ENCODE results near the gene CLEC2B. TPM values are rescaled to one million over a fixed set of nuclear protein-coding genes. Genes with fewer than 3 reads are reported as not detected.

Gene CLEC2B
- polyA plus RNA-seq, 1 of the 3 experiments (the other 2 are of a cell fraction), result not detected

- Histone ChIP-seq H4K20me1 (ENCODE audit: insufficient read depth) (no peaks in the 10 kb centered on the region), H3K4me3 (ENCODE audit: low read depth in 2 of 2, low read length in 1 of 2) (no peak overlapping the region), H3K27me3 (ENCODE audit: insufficient read depth) (no peaks in the 10 kb centered on the region), H3K9me3 (no peaks in the 10 kb centered on the region), H3K9me2 (no peaks in the 10 kb centered on the region), H3K4me2 (no peak overlapping the region), H3K79me2 (ENCODE audit: insufficient read depth) (no peaks in the 10 kb centered on the region), H3F3A (replicated peaks; ENCODE audit: insufficient read depth) (no peaks in the 10 kb centered on the region), H3K27ac (ENCODE audit: low read depth in 2 of 2, low read length in 1 of 2) (no peak overlapping the region), H3K9ac (no peak overlapping the region), H3K36me3 (replicated peaks in 1 of 2; ENCODE audit: control insufficient read depth in 1 of 2, insufficient read depth in 2 of 2, low read length in 1 of 2) (no peaks in the 10 kb centered on the region), H2AFZ (ENCODE audit: low read depth) (no peak overlapping the region), H3K4me1 (ENCODE audit: control insufficient read depth in 1 of 2, insufficient read depth in 2 of 2, low read depth in 1 of 2, low read length in 1 of 2) (no peaks in the 10 kb centered on the region)
- DNase-seq, result no peak
- no peak for TF ChIP-seq EP300 (IDR thresholded peaks at IDR 0.05; ENCODE audit: borderline replicate concordance in 1 of 2, low read depth in 1 of 2, low read length in 1 of 2)
- CTCF ChIA-PET, result interaction anchor here (1.4 kb wide), 1 partner anchor 17 kb away, joined by 3 read pairs; no protein-coding TSS in a partner anchor
- POLR2A ChIA-PET, result no interaction called here
Measured at GRCh38 chr12:9858135-9858534, 11.0 kb downstream of the CLEC2B start.

- Histone ChIP-seq H2AFZ (ENCODE audit: low read depth) (no peak overlapping the region), H4K20me1 (ENCODE audit: insufficient read depth) (no peaks in the 10 kb centered on the region), H3K9me2 (no peaks in the 10 kb centered on the region), H3K4me1 (ENCODE audit: control insufficient read depth in 1 of 2, insufficient read depth in 2 of 2, low read depth in 1 of 2, low read length in 1 of 2) (no peaks in the 10 kb centered on the region), H3K27ac (ENCODE audit: low read depth in 2 of 2, low read length in 1 of 2) (no peak overlapping the region), H3K27me3 (ENCODE audit: insufficient read depth) (no peaks in the 10 kb centered on the region), H3K4me3 (ENCODE audit: low read depth in 2 of 2, low read length in 1 of 2) (no peak overlapping the region), H3K79me2 (ENCODE audit: insufficient read depth) (no peaks in the 10 kb centered on the region), H3K36me3 (replicated peaks in 1 of 2; ENCODE audit: control insufficient read depth in 1 of 2, insufficient read depth in 2 of 2, low read length in 1 of 2) (no peaks in the 10 kb centered on the region), H3K4me2 (no peak overlapping the region), H3K9ac (no peak overlapping the region), H3F3A (replicated peaks; ENCODE audit: insufficient read depth) (no peaks in the 10 kb centered on the region), H3K9me3 (no peaks in the 10 kb centered on the region)
- DNase-seq, result no peak
- CTCF ChIA-PET, result interaction anchor here (1.4 kb wide), 1 partner anchor 16 kb away, joined by 3 read pairs; no protein-coding TSS in a partner anchor
- no peak for TF ChIP-seq PBX3 (IDR thresholded peaks at IDR 0.05)
- TF ChIP-seq MXI1 (IDR thresholded peaks at IDR 0.05; ENCODE audit: low read depth, low read length), result no peak
- TF ChIP-seq CHD2 (IDR thresholded peaks at IDR 0.05; ENCODE audit: low read length, partially characterized antibody), result no peak
- TF ChIP-seq ZBTB33 (IDR thresholded peaks at IDR 0.05; ENCODE audit: borderline replicate concordance, low read depth), result no peak
- no peak for TF ChIP-seq FOSL2 (IDR thresholded peaks at IDR 0.05; ENCODE audit: borderline replicate concordance, low read depth)
- no peak for TF ChIP-seq GABPA (IDR thresholded peaks at IDR 0.05; ENCODE audit: low read depth)
- no peak for TF ChIP-seq FOXM1 (IDR thresholded peaks at IDR 0.05; ENCODE audit: low read depth)
- TF ChIP-seq USF2 (IDR thresholded peaks at IDR 0.05; ENCODE audit: borderline replicate concordance, low read depth, low read length), result no peak
- TF ChIP-seq REST (IDR thresholded peaks at IDR 0.05; ENCODE audit: low read depth, low read length), result no peak
- TF ChIP-seq TAF1 (IDR thresholded peaks at IDR 0.05; ENCODE audit: borderline replicate concordance, low read depth, low read length), result no peak
- TF ChIP-seq TEAD4 (IDR thresholded peaks at IDR 0.05; ENCODE audit: borderline replicate concordance, insufficient read depth), result no peak
- no peak for TF ChIP-seq MEF2A (IDR thresholded peaks at IDR 0.05; ENCODE audit: borderline replicate concordance, low read depth)
- TF ChIP-seq GATA2 (CRISPR knock-in tag; IDR thresholded peaks at IDR 0.05), result no peak
- no peak for TF ChIP-seq FOXJ3 (CRISPR knock-in tag; IDR thresholded peaks at IDR 0.05)
- POLR2A ChIA-PET, result no interaction called here
- 6% methylated on average over 3 of the region's 3 CpGs for WGBS (ENCODE audit: low lambda C conversion rate)
Measured at GRCh38 chr12:9856894-9857293, 12.3 kb downstream of the CLEC2B start.

Data from SK-N-SH (cell line).